ENCODE measurements around the gene NEK10. TPM values are rescaled to one million over a fixed set of nuclear protein-coding genes. Genes with fewer than 3 reads are reported as not detected.

NEK10 gene
- total and polyA plus RNA-seq, 2 of the 4 experiments (the other 2 are of a cell fraction): 2.2 to 6.6 TPM

GRCh38 chr3:27324686-27325085, 44.5 kb downstream of the NEK10 start:
- Histone ChIP-seq H3K9me3 (ENCODE audit: control insufficient read depth, insufficient read depth, low read length) (no peaks in the 10 kb centered on the region), H3K14ac (replicated peaks; ENCODE audit: low read depth, low read length) (peak overlapping the region; percentile 98), H2BK15ac (ENCODE audit: low read depth, low read length) (peak overlapping the region; percentile 99), H3K18ac (ENCODE audit: low read depth, low read length) (peak overlapping the region; percentile 99), H3K79me1 (ENCODE audit: low read depth in 1 of 2, low read length in 2 of 2) (peaks cover 0 to 11% of the 10 kb centered on the region in 2 experiments; a peak in 3 of 4 replicates), H3K27ac (ENCODE audit: insufficient read depth, low read length) (peak overlapping the region; percentile 41; the same call in 1 of the 2 replicates), H3K4me2 (ENCODE audit: low read depth, low read length) (no peak overlapping the region), H3K27me3 (ENCODE audit: control insufficient read depth, insufficient read depth, low read length) (no peaks in the 10 kb centered on the region), H3K4ac (ENCODE audit: low read depth, low read length) (peak overlapping the region; percentile 99), H3K9me1 (ENCODE audit: insufficient read depth, low read length) (peaks cover 23% of the 10 kb centered on the region), H2AK9ac (replicated peaks; ENCODE audit: low read depth, low read length, poor library complexity) (peak overlapping the region; percentile 22), H3K56ac (ENCODE audit: extremely low read depth, insufficient read depth, low read length) (no peak overlapping the region), H2BK120ac (ENCODE audit: low read depth, low read length) (peak overlapping the region; percentile 99), H3K4me1 (ENCODE audit: control insufficient read depth, insufficient read depth, low read length) (peaks cover 24% of the 10 kb centered on the region), H2BK20ac (ENCODE audit: low read depth, low read length) (peak overlapping the region; percentile 99), H3K36me3 (ENCODE audit: control insufficient read depth, insufficient read depth, low read length) (no peaks in the 10 kb centered on the region), H2AFZ (replicated peaks; ENCODE audit: low read length, poor library complexity) (no peak overlapping the region), H2BK5ac (ENCODE audit: low read depth, low read length, poor library complexity, severe bottlenecking) (peak overlapping the region; percentile 96), H3K23ac (ENCODE audit: low read depth, low read length) (peak overlapping the region; percentile 97; the same call in 1 of the 2 replicates), H3K9ac (ENCODE audit: low read depth, low read length) (no peak overlapping the region), H3K4me3 (ENCODE audit: insufficient read depth, low read depth, low read length) (no peak overlapping the region), H4K5ac (ENCODE audit: low read depth, low read length) (no peak overlapping the region), H2AK5ac (ENCODE audit: low read depth, low read length) (peak overlapping the region; percentile 95), H4K8ac (ENCODE audit: low read depth in 2 of 2, low read length in 2 of 2) (peak overlapping the region; percentile 72 to 93; a peak in 2 of 4 replicates), H4K91ac (ENCODE audit: insufficient read depth, low read depth, low read length) (peak overlapping the region; percentile 96), H4K20me1 (ENCODE audit: insufficient read depth, low read length) (no peaks in the 10 kb centered on the region)
- no peak for TF ChIP-seq CTCF (conservative IDR thresholded peaks at IDR 0.05; ENCODE audit: low read depth, low read length)
- no peak for TF ChIP-seq MXI1 (IDR thresholded peaks at IDR 0.05; ENCODE audit: borderline replicate concordance, low read depth, low read length)
- no peak for TF ChIP-seq BHLHE40 (IDR thresholded peaks at IDR 0.05; ENCODE audit: low read depth, low read length)
- TF ChIP-seq ELK1 (IDR thresholded peaks at IDR 0.05; ENCODE audit: borderline replicate concordance, low read depth, low read length): no peak
- TF ChIP-seq RAD21 (IDR thresholded peaks at IDR 0.05; ENCODE audit: low read length): no peak
- TF ChIP-seq MAFK (IDR thresholded peaks at IDR 0.05; ENCODE audit: low read depth, low read length): no peak
- TF ChIP-seq USF2 (IDR thresholded peaks at IDR 0.05; ENCODE audit: low read depth, low read length): no peak
- TF ChIP-seq RFX5 (IDR thresholded peaks at IDR 0.05; ENCODE audit: low read depth, low read length): no peak
- TF ChIP-seq CEBPB (IDR thresholded peaks at IDR 0.05; ENCODE audit: low read depth, low read length): no peak
- TF ChIP-seq RCOR1 (IDR thresholded peaks at IDR 0.05; ENCODE audit: insufficient replicate concordance, low read length): no peak
- TF ChIP-seq POLR2A (IDR thresholded peaks at IDR 0.05; ENCODE audit: low read depth, low read length): no peak
- no peak for TF ChIP-seq FOS (IDR thresholded peaks at IDR 0.05; ENCODE audit: low read depth, low read length)
- TF ChIP-seq CHD1 (IDR thresholded peaks at IDR 0.05; ENCODE audit: low read depth, low read length): no peak
- TF ChIP-seq SMC3 (IDR thresholded peaks at IDR 0.05; ENCODE audit: low read depth, low read length): no peak
- no peak for TF ChIP-seq MAZ (IDR thresholded peaks at IDR 0.05; ENCODE audit: borderline replicate concordance, low read depth, low read length)
- TF ChIP-seq NFE2L2 (IDR thresholded peaks at IDR 0.05; ENCODE audit: low read depth, low read length): no peak
- intact Hi-C loops (cut with micrococcal nuclease) (no loop called here), dilution Hi-C loops (cut with HindIII; ENCODE audit: low sequenced_read_pairs, unreplicated experiment) (no loop called here), in situ Hi-C loops (cut with MboI; ENCODE audit: low sequenced_read_pairs) (no loop called here)
- DNase-seq (no peak), ATAC-seq (ENCODE audit: low read depth) (no peak)
- POLR2A ChIA-PET (ENCODE audit: unreplicated experiment): no interaction called here
- WGBS, 2 experiments (ENCODE audit: extremely low coverage in 2 of 2, insufficient read length in 1 of 2): 67% methylated on average over 1 of the region's 2 CpGs; no CpG with 5 or more reads in 1 of the 2 experiments
- BruUV-seq (replicated peaks): no TSS peak
- CTCF ChIA-PET: no interaction called here
